LNCaP clone FGC (cell line): ENCODE measurements around the gene CCNF.
"Not testable (repeated sequence)": the region's sequence is repeated elsewhere in the genome, so short reads cannot be mapped to it uniquely, and the experiment has no call there.

Experiments used
- DNase-seq: peaks from one replicate; pipeline ENCODE4 v3.0.0-alpha.2; 2011; ENCODE audit warnings: low read depth
- H3K4me3 ChIP-seq: 2 replicates; pipeline ENCODE4 v1.5.1; 2011; ENCODE audit warnings: mild to moderate bottlenecking, low read depth, low read length, control low read depth
- CTCF ChIP-seq: IDR thresholded peaks from 2 replicates; pipeline ENCODE4 v1.5.1; 2012; ENCODE audit warnings: mild to moderate bottlenecking; ENCODE audit not compliant: control insufficient read depth, insufficient read depth; ENCODE audit errors: extremely low read depth

CCNF gene, protein sequence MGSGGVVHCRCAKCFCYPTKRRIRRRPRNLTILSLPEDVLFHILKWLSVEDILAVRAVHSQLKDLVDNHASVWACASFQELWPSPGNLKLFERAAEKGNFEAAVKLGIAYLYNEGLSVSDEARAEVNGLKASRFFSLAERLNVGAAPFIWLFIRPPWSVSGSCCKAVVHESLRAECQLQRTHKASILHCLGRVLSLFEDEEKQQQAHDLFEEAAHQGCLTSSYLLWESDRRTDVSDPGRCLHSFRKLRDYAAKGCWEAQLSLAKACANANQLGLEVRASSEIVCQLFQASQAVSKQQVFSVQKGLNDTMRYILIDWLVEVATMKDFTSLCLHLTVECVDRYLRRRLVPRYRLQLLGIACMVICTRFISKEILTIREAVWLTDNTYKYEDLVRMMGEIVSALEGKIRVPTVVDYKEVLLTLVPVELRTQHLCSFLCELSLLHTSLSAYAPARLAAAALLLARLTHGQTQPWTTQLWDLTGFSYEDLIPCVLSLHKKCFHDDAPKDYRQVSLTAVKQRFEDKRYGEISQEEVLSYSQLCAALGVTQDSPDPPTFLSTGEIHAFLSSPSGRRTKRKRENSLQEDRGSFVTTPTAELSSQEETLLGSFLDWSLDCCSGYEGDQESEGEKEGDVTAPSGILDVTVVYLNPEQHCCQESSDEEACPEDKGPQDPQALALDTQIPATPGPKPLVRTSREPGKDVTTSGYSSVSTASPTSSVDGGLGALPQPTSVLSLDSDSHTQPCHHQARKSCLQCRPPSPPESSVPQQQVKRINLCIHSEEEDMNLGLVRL

DNA sequence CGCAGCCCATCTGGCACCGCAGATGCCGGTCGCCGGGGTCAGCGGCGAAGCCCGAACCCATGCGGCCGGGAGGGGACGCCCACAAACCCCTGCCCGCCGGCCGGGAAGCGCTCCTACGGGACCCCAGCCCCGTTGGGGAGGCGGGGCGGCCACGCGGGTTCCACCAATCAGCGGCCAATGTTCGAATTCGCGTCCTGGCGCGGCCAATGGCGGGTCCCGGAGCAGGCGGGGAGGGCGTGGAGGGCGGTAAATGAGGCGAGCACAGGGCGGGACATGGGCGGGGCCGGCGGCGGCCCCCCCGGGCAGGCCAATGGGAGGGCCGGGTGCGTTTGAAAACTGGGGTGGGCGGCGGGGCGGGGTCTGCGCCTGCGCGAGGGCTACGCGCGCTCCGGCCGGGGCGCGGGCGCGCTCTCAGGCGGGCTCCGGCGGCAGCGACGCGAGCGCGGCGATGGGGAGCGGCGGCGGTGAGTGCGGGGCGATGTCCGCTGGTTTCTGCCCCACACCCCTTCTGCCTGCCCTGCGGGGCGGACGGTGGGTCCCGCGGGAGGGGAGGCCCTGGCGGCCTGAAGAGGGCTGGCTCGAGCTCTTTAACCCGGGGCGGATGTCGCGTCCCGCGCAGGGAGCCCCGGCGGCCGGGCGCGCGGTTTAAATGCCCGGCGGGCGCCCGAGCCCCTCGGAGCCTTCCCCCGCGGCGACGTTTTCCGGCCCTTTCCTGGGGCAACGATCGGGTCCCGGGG, at the start of gene CCNF:
Gene CCNF, plus strand, starts transcription at position 414 of the 737 bp plus-strand sequence. Its CDS starts 35 bp downstream, at position 449.
- DNase-seq = peak; percentile 77
- H3K4me3 ChIP-seq = peak within 1 kb of the TSS; percentile 78
- TF ChIP-seq CTCF = 0 out of 2 replicates have a peak, but pooled peaks have one; percentile 1

DNA sequence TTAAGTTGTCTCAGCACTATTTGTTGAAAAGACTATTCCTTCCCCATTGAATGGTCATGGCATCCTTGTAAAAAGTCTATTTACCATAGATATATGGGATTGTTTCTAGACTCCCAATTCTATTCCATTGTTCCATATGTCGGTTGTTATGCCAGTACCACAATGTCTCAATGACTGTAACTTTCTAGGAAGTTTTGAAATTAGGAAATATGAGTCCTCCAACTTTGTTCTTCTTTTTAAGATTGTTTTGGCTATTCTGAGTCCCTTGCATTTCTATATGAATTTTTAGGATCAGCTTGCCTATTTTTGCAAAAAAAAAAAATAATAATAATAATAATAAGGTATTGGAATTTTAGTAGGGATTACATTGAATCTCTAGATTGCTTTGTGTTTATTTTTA, 45.7 kb upstream of the CCNF start:
- no peak for DNase-seq
- H3K4me3 ChIP-seq = no peak overlapping the region
- no peak for TF ChIP-seq CTCF

- DNase-seq = no peak
- TF ChIP-seq CTCF = no peak
- H3K4me3 ChIP-seq = no peak overlapping the region
These were observed 44.8 kb upstream of the CCNF start for GRCh38 chr16:2384426-2384825.

DNA sequence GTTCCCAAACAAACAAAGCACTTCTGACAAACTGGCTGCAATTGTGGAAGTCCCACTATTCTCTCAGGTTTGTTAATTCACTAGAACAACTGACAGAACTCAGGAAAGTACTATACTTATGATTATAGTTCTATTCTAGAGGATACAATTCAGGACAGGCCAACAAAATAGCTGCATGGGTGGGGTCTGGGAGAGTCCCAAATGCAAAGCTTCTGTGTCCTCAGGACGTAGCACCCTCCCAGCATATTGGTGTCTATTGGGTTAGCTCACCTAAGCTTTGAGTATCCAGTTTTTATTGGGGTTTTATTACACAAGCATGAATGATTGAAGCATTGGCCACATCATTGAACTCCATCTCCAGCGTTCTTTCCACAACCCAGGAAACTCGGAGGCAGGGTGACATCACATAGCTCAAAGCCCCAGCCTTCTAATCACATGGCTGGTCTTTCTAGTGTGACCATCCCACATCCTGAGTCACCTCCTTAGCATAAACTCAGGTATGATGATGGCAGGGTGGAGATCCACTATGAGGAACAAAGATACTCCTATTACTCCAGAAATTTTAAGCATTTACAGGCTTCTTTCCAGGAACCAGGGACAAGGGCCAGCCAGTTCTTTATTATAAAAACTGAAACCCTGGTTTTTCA, 43.9 kb upstream of the CCNF start:
- DNase-seq = no peak
- no peak overlapping the region for H3K4me3 ChIP-seq
- no peak for TF ChIP-seq CTCF

- DNase-seq, H3K4me3 ChIP-seq: not testable (repeated sequence)
These were observed 43.3 kb upstream of the CCNF start for GRCh38 chr16:2385982-2386381.

DNA sequence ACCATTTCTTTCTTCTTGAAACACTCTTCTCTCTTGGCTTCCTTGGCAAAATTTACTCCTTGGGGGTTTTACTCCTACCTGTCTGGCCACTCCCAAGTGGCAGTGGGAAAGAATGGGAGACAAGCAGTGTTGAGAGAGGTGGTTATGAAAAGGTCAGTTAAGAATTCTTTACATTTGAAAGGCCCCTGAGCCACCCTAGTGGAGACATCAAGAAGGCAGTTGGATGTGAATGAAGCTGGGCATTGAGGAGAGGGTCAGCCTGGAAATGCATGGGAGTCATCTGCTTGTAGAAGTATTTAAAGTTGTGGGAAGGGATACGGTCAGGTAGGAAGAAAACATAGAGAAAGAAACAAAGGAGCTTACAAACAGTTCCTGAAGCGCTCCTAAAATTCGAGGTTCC, 42.3 kb upstream of the CCNF start:
- no peak for TF ChIP-seq CTCF
- DNase-seq = no peak
- H3K4me3 ChIP-seq = no peak overlapping the region
